GM12878 (cell line): ENCODE results near the gene TERF2IP. TPM values are rescaled to one million over a fixed set of nuclear protein-coding genes. Genes with fewer than 3 reads are reported as not detected.

Source experiments
- ATF2 ChIP-seq: IDR thresholded peaks from 2 replicates; pipeline ENCODE4 v1.6.1; 2012; ENCODE audit warnings: low read length, inconsistent platforms
- CBX5 ChIP-seq: sonication (generic); IDR thresholded peaks from 2 replicates; pipeline ENCODE4 v1.6.1; 2016; ENCODE audit warnings: low read depth, moderate library complexity, mild to moderate bottlenecking, inconsistent platforms
- EP300 ChIP-seq, 2 experiments: fragments of 150-350 bp in 1 of 2; IDR thresholded peaks; 2 replicates each; pipeline ENCODE4 v1.6.1; 2011 to 2012; ENCODE audit warnings: low read depth in 2 of 2, low read length in 2 of 2, borderline replicate concordance in 1 of 2, improper control_type of control experiment in 1 of 2, inconsistent platforms in 1 of 2; ENCODE audit not compliant: control insufficient read depth in 1 of 2
- HCFC1 ChIP-seq: fragments of 150-350 bp; IDR thresholded peaks from 2 replicates; pipeline ENCODE4 v1.6.1; 2014; ENCODE audit warnings: low read length
- HDGF ChIP-seq: fragments of 450-650 bp; IDR thresholded peaks from 2 replicates; pipeline ENCODE4 v1.6.1; 2016; ENCODE audit warnings: antibody characterized with exemption
- IKZF2 ChIP-seq, 2 experiments: fragments of 450-650 bp; IDR thresholded peaks; 2 replicates each; pipeline ENCODE4 v1.6.1; 2017; ENCODE audit warnings: mild to moderate bottlenecking in 2 of 2, moderate library complexity in 2 of 2
- IRF5 ChIP-seq: fragments of 450-650 bp; IDR thresholded peaks from 2 replicates; pipeline ENCODE4 v1.6.1; 2017; ENCODE audit warnings: borderline replicate concordance
- KAT2A ChIP-seq: conservative IDR thresholded peaks from 2 replicates; pipeline ENCODE4 v1.6.1; 2011; ENCODE audit warnings: low read depth, low read length; ENCODE audit not compliant: control insufficient read depth
- NR2C2 ChIP-seq: IDR thresholded peaks from 2 replicates; pipeline ENCODE4 v1.6.1; 2011; ENCODE audit warnings: borderline replicate concordance, low read depth; ENCODE audit not compliant: control insufficient read depth, insufficient read length
- PAX8 ChIP-seq: fragments of 450-650 bp; IDR thresholded peaks from 2 replicates; pipeline ENCODE4 v1.6.1; 2017; ENCODE audit warnings: mild to moderate bottlenecking, moderate library complexity
- PBX3 ChIP-seq: IDR thresholded peaks from 2 replicates; pipeline ENCODE4 v1.6.1; 2011; ENCODE audit warnings: mild to moderate bottlenecking, low read depth, low read length, moderate library complexity; ENCODE audit not compliant: insufficient replicate concordance
- RCOR1 ChIP-seq: conservative IDR thresholded peaks from 2 replicates; pipeline ENCODE4 v1.6.1; 2012; ENCODE audit warnings: low read depth, low read length, improper control_type of control experiment
- SIN3A ChIP-seq: IDR thresholded peaks from 2 replicates; pipeline ENCODE4 v1.6.1; 2012; ENCODE audit warnings: low read depth, low read length, improper control_type of control experiment
- SMAD5 ChIP-seq: IDR thresholded peaks from 2 replicates; pipeline ENCODE4 v1.6.1; 2016; ENCODE audit warnings: antibody characterized with exemption, low read depth
- SRF ChIP-seq, 2 experiments: IDR thresholded peaks; 2 replicates each; pipeline ENCODE4 v1.6.1; 2011; ENCODE audit warnings: low read depth in 2 of 2, low read length in 2 of 2, mild to moderate bottlenecking in 1 of 2, moderate library complexity in 1 of 2
- TARDBP ChIP-seq: IDR thresholded peaks from 2 replicates; pipeline ENCODE4 v1.6.1; 2016; ENCODE audit warnings: borderline replicate concordance
- TBL1XR1 ChIP-seq: IDR thresholded peaks from 2 replicates; pipeline ENCODE4 v1.6.1; 2012; ENCODE audit warnings: low read depth, low read length, improper control_type of control experiment
- USF1 ChIP-seq: IDR thresholded peaks from 2 replicates; pipeline ENCODE4 v1.6.1; 2011; ENCODE audit warnings: borderline replicate concordance, low read depth, mild to moderate bottlenecking, moderate library complexity, mixed read lengths, low read length; ENCODE audit not compliant: insufficient read depth; ENCODE audit errors: extremely low read length
- YBX1 ChIP-seq: fragments of 450-650 bp; IDR thresholded peaks from 2 replicates; pipeline ENCODE4 v1.6.1; 2016; ENCODE audit warnings: antibody characterized with exemption
- ZBTB11 ChIP-seq: fragments of 450-650 bp; formaldehyde crosslinking; IDR thresholded peaks from 2 replicates; pipeline ENCODE4 v1.5.0; 2022; ENCODE audit warnings: mild to moderate bottlenecking, missing genetic modification characterization
- ZNF274 ChIP-seq: IDR thresholded peaks from one replicate; pipeline ENCODE4 v1.8.0; 2011; ENCODE audit not compliant: insufficient read length, insufficient read depth
- ZNF384 ChIP-seq: IDR thresholded peaks from 2 replicates; pipeline ENCODE4 v1.6.1; 2012; ENCODE audit warnings: low read depth, mild to moderate bottlenecking, low read length, improper control_type of control experiment, borderline replicate concordance
- polyA plus RNA-seq, 11 experiments: library from polyadenylated mRNA; depleted of rRNA in 4 of 11; unstranded in 6 of 11; stranded (reverse) in 5 of 11; fragments of >200 nt; fragmentation: Nextera tagmentation in 4 of 11; fragmentation: Illumina TruSeq in 1 of 11; extraction: Ambion mirVana in 4 of 11; extraction: Trizol in 1 of 11; gene quantifications; 1 replicate in 1 of 11; 2 replicates in 10 of 11; pipeline versions ENCODE4 v1.2.1 to v1.2.3, GENCODE V29; 2011 to 2016; ENCODE audit warnings: inconsistent platforms in 2 of 11, missing spikeins in 2 of 11, low read depth in 1 of 11
- total RNA-seq, 4 experiments: library from RNA; depleted of rRNA in 3 of 4; stranded (reverse); fragments of >200 nt in 3 of 4; fragmentation: Illumina TruSeq in 1 of 4; extraction: Trizol in 1 of 4; gene quantifications; 2 replicates each; pipeline versions ENCODE4 v1.2.1 to v1.2.3, GENCODE V29; 2013 to 2021

TERF2IP gene
- total and polyA plus RNA-seq, 10 of the 15 experiments (the other 5 are each of a cell fraction or from before 2014, with no cell fraction given) = 19.6 to 93.1 (median 54.4) TPM

GRCh38 chr16:75647492-75648264 lies at the start of gene TERF2IP, which contains the start of gene KARS1 (continued):
- TF ChIP-seq ZBTB11 (CRISPR knock-in tag) (no peak), EP300 (IDR thresholded peaks at IDR 0.05; ENCODE audit: borderline replicate concordance in 1 of 2, control insufficient read depth in 1 of 2, low read depth in 2 of 2, low read length in 2 of 2) (no peak), TBL1XR1 (0 out of 2 replicates have a peak, but pooled peaks have one; percentile 29), PBX3 (peak; percentile 42), KAT2A (no peak), IKZF2 (IDR thresholded peaks at IDR 0.05) (no peak; a peak in 1 of 4 replicates), SRF (IDR thresholded peaks at IDR 0.05; ENCODE audit: low read depth in 2 of 2, low read length in 2 of 2) (no peak), NR2C2 (no peak), YBX1 (no peak), HDGF (no peak), PAX8 (no peak), HCFC1 (peak; percentile 68), CBX5 (no peak), SIN3A (peak; percentile 84), IRF5 (no peak), SMAD5 (peak; percentile 91), RCOR1 (no peak), ATF2 (no peak), USF1 (no peak), TARDBP (no peak), ZNF384 (no peak), ZNF274 (no peak)
